ENCODE results near the gene ZFAND3. TPM values are rescaled to one million over a fixed set of nuclear protein-coding genes. Genes with fewer than 3 reads are reported as not detected.

Gene ZFAND3
- total RNA-seq, 1 donor from 2014 or later = 66.9 TPM

DNA sequence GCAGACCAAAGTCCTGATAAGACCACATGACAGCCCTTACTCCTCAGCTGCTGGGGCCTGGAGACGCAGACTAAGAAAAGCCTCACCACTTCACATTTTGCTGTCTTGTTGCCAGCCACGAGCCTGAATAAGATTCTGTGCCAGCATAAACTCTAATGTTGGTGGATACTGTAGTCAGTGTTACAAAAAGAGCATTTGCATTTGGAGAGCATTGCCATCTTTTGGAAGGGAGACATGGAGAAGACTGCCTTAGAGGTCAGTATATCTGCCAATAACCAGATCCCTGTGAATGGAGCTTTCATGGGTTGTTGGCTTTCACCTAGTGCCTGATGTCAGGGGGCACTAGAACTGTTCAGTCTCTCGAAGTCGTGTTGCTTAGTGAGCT lies 315.2 kb downstream of the ZFAND3 start:
- H3K4me3 Mint-ChIP-seq = no peak overlapping the region
- H3K4me1 Mint-ChIP-seq (ENCODE audit: unreplicated experiment) = peaks cover 17% of the 10 kb centered on the region
- H3K36me3 Mint-ChIP-seq = peaks cover 21% of the 10 kb centered on the region
- TF ChIP-seq, protein P1, sequence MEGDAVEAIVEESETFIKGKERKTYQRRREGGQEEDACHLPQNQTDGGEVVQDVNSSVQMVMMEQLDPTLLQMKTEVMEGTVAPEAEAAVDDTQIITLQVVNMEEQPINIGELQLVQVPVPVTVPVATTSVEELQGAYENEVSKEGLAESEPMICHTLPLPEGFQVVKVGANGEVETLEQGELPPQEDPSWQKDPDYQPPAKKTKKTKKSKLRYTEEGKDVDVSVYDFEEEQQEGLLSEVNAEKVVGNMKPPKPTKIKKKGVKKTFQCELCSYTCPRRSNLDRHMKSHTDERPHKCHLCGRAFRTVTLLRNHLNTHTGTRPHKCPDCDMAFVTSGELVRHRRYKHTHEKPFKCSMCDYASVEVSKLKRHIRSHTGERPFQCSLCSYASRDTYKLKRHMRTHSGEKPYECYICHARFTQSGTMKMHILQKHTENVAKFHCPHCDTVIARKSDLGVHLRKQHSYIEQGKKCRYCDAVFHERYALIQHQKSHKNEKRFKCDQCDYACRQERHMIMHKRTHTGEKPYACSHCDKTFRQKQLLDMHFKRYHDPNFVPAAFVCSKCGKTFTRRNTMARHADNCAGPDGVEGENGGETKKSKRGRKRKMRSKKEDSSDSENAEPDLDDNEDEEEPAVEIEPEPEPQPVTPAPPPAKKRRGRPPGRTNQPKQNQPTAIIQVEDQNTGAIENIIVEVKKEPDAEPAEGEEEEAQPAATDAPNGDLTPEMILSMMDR (conservative IDR thresholded peaks at IDR 0.05) = no peak
- H3K9me3 Mint-ChIP-seq = no peaks in the 10 kb centered on the region
- no peak for DNase-seq (ENCODE audit: extremely low spot score, unreplicated experiment)
- H3K27ac Mint-ChIP-seq = no peak overlapping the region
- H3K27me3 Mint-ChIP-seq = no peaks in the 10 kb centered on the region

- H3K4me1 Mint-ChIP-seq (ENCODE audit: unreplicated experiment) = peaks cover 22% of the 10 kb centered on the region
- H3K36me3 Mint-ChIP-seq = peaks cover 28% of the 10 kb centered on the region
- H3K4me3 Mint-ChIP-seq = no peak overlapping the region
- no peaks in the 10 kb centered on the region for H3K27me3 Mint-ChIP-seq
- DNase-seq (ENCODE audit: extremely low spot score, unreplicated experiment) = no peak
- H3K9me3 Mint-ChIP-seq = no peaks in the 10 kb centered on the region
- TF ChIP-seq, protein P1 (conservative IDR thresholded peaks at IDR 0.05) = no peak
- no peak overlapping the region for H3K27ac Mint-ChIP-seq
These were observed 317.0 kb downstream of the ZFAND3 start for GRCh38 chr6:38136547-38136946.

GRCh38 chr6:38137608-38138265 lies 318.2 kb downstream of the ZFAND3 start:
- peaks cover 23% of the 10 kb centered on the region for H3K4me1 Mint-ChIP-seq (ENCODE audit: unreplicated experiment)
- peak overlapping the region; percentile 13 for H3K27ac Mint-ChIP-seq

DNA sequence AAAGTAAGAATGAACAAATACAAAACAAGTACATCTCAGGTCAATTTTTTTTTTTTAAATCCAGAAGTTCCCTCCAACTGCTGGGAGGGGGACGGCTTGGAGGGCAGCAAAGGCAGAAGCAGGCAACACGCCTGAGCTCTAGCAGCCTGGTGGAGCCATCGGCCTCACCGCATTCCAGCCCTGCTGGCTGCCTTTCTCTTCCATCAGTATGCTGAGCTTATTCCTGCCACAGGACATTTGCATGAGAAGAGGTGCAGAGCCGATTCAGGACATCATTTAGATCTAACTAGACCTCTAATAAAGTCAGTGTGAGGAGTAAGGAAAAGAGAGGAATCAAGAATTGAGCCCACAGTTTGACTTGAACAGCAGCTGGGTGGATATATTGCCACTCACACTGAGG lies 318.8 kb downstream of the ZFAND3 start:
- Mint-ChIP-seq H3K27ac (no peak overlapping the region), H3K9me3 (no peaks in the 10 kb centered on the region)

More at GRCh38 chr6:38137608-38138265, 318.2 kb downstream of the ZFAND3 start:
- H3K27me3 Mint-ChIP-seq = no peaks in the 10 kb centered on the region
- H3K4me3 Mint-ChIP-seq = peak overlapping the region; percentile 6
- no peak for DNase-seq (ENCODE audit: extremely low spot score, unreplicated experiment)
- peaks cover 26% of the 10 kb centered on the region for H3K36me3 Mint-ChIP-seq
- H3K9me3 Mint-ChIP-seq = no peaks in the 10 kb centered on the region
- TF ChIP-seq, protein P1 (conservative IDR thresholded peaks at IDR 0.05) = no peak

DNA sequence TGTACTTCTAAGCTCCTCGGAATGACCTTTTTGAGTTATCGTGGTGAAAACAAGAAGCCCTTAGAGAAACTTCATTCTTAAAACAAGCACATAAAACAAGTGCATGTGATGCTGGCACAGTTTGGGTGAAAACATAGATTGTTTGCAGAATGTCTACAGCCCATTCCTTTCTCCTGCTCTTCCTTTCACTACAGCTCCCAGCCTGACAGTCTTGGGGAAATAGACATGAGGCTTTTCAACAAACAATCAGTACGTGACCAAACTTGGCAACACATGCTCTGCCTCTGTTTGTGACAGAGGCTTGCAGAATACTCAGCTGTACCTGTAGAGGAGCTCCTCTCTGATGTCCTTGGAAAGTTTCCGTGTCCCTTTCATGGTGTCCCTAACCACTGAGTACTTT lies 321.6 kb downstream of the ZFAND3 start:
- Mint-ChIP-seq H3K27me3 (no peaks in the 10 kb centered on the region), H3K27ac (peak overlapping the region; percentile 64), H3K4me1 (ENCODE audit: unreplicated experiment) (peaks cover 32% of the 10 kb centered on the region), H3K36me3 (peaks cover 18% of the 10 kb centered on the region), H3K4me3 (no peak overlapping the region), H3K9me3 (no peaks in the 10 kb centered on the region)
- DNase-seq (ENCODE audit: extremely low spot score, unreplicated experiment) = no peak
- TF ChIP-seq, protein P1 (conservative IDR thresholded peaks at IDR 0.05) = no peak

More for the DNA sequence above, 318.8 kb downstream of the ZFAND3 start:
- H3K36me3 Mint-ChIP-seq = peaks cover 26% of the 10 kb centered on the region
- DNase-seq (ENCODE audit: extremely low spot score, unreplicated experiment) = no peak
- H3K27me3 Mint-ChIP-seq = no peaks in the 10 kb centered on the region
- TF ChIP-seq, protein P1 (conservative IDR thresholded peaks at IDR 0.05) = no peak
- no peak overlapping the region for H3K4me3 Mint-ChIP-seq
- peaks cover 29% of the 10 kb centered on the region for H3K4me1 Mint-ChIP-seq (ENCODE audit: unreplicated experiment)

All from type B pancreatic cell (in vitro differentiated cells).